GM12878 (cell line): ENCODE data around the gene ITSN1.

Experiments used
- ASH2L ChIP-seq: fragments of 300-600, 200-600 bp; sonication (generic); IDR thresholded peaks from 2 replicates; pipeline ENCODE4 v1.6.1; 2017; ENCODE audit warnings: low read depth, mild to moderate bottlenecking, borderline replicate concordance
- BHLHE40 ChIP-seq, 2 experiments: fragments of 450-650 bp in 1 of 2; IDR thresholded peaks; 2 replicates each; pipeline ENCODE4 v1.6.1; 2011 to 2017; ENCODE audit warnings: low read depth in 2 of 2, borderline replicate concordance in 1 of 2, improper control_type of control experiment in 1 of 2, low read length in 1 of 2, mild to moderate bottlenecking in 1 of 2
- EZH2 ChIP-seq: IDR thresholded peaks from 2 replicates; pipeline ENCODE4 v1.6.1; 2012; ENCODE audit warnings: low read depth, mild to moderate bottlenecking, control low read depth, inconsistent platforms, low read length, borderline replicate concordance; ENCODE audit not compliant: control insufficient read depth
- IKZF1 ChIP-seq: fragments of 450-650 bp; conservative IDR thresholded peaks from 2 replicates; pipeline ENCODE4 v1.6.1; 2017; ENCODE audit warnings: antibody characterized with exemption, mild to moderate bottlenecking
- MEF2A ChIP-seq: IDR thresholded peaks from 2 replicates; pipeline ENCODE4 v1.6.1; 2011; ENCODE audit warnings: low read depth, mild to moderate bottlenecking, low read length, moderate library complexity; ENCODE audit not compliant: insufficient read depth
- RAD21 ChIP-seq: IDR thresholded peaks from 2 replicates; pipeline ENCODE4 v1.6.1; 2011; ENCODE audit warnings: mild to moderate bottlenecking, low read depth, low read length, moderate library complexity; ENCODE audit not compliant: insufficient read depth
- RELA ChIP-seq: fragments of 450-650 bp; IDR thresholded peaks from 2 replicates; pipeline ENCODE4 v1.8.0; 2014; ENCODE audit warnings: borderline replicate concordance; ENCODE audit not compliant: partially characterized antibody
- SUZ12 ChIP-seq: fragments of 200-600 bp; sonication (generic); IDR thresholded peaks from one replicate; pipeline ENCODE4 v1.6.1; 2018; ENCODE audit warnings: antibody characterized with exemption, mild to moderate bottlenecking; ENCODE audit not compliant: unreplicated experiment
- TF ChIP-seq, protein P1 (sequence below): fragments of 450-650 bp; formaldehyde crosslinking; IDR thresholded peaks from 2 replicates; pipeline ENCODE4 v1.4.0; 2020; ENCODE audit warnings: mild to moderate bottlenecking, moderate library complexity
- TF ChIP-seq, protein P2 (sequence below): fragments of 450-650 bp; IDR thresholded peaks from 2 replicates; pipeline ENCODE4 v1.6.1; 2017; ENCODE audit warnings: antibody characterized with exemption, mild to moderate bottlenecking, moderate library complexity

DNA sequence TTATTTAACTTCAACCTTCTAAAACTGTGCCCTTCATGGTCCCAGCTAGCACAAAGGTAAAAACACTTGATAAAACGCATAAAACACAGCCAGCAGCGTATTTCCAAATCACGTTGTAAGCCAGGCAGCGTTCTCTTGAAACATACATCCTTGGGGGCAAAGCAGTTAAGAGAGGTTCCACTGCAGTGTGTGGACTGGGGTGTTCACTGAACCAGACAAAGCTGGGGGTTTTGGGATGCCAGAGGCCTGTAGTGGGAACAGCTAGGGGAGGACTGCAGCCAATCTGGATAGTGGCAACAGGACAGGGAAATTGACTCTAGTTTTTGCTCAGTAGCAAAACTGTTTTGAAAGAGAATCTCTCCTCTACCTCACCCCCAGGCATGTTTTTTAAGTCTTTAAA is 294.8 kb downstream of the ITSN1 start:
- TF ChIP-seq EZH2 (no peak), SUZ12 (no peak), RELA (no peak), BHLHE40 (IDR thresholded peaks at IDR 0.05; ENCODE audit: borderline replicate concordance in 1 of 2, low read depth in 2 of 2, low read length in 1 of 2) (no peak), IKZF1 (no peak), ASH2L (no peak), RAD21 (no peak), MEF2A (no peak)
- TF ChIP-seq, protein P1, sequence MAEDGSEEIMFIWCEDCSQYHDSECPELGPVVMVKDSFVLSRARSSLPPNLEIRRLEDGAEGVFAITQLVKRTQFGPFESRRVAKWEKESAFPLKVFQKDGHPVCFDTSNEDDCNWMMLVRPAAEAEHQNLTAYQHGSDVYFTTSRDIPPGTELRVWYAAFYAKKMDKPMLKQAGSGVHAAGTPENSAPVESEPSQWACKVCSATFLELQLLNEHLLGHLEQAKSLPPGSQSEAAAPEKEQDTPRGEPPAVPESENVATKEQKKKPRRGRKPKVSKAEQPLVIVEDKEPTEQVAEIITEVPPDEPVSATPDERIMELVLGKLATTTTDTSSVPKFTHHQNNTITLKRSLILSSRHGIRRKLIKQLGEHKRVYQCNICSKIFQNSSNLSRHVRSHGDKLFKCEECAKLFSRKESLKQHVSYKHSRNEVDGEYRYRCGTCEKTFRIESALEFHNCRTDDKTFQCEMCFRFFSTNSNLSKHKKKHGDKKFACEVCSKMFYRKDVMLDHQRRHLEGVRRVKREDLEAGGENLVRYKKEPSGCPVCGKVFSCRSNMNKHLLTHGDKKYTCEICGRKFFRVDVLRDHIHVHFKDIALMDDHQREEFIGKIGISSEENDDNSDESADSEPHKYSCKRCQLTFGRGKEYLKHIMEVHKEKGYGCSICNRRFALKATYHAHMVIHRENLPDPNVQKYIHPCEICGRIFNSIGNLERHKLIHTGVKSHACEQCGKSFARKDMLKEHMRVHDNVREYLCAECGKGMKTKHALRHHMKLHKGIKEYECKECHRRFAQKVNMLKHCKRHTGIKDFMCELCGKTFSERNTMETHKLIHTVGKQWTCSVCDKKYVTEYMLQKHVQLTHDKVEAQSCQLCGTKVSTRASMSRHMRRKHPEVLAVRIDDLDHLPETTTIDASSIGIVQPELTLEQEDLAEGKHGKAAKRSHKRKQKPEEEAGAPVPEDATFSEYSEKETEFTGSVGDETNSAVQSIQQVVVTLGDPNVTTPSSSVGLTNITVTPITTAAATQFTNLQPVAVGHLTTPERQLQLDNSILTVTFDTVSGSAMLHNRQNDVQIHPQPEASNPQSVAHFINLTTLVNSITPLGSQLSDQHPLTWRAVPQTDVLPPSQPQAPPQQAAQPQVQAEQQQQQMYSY (CRISPR knock-in tag), result no peak
- TF ChIP-seq, protein P2, sequence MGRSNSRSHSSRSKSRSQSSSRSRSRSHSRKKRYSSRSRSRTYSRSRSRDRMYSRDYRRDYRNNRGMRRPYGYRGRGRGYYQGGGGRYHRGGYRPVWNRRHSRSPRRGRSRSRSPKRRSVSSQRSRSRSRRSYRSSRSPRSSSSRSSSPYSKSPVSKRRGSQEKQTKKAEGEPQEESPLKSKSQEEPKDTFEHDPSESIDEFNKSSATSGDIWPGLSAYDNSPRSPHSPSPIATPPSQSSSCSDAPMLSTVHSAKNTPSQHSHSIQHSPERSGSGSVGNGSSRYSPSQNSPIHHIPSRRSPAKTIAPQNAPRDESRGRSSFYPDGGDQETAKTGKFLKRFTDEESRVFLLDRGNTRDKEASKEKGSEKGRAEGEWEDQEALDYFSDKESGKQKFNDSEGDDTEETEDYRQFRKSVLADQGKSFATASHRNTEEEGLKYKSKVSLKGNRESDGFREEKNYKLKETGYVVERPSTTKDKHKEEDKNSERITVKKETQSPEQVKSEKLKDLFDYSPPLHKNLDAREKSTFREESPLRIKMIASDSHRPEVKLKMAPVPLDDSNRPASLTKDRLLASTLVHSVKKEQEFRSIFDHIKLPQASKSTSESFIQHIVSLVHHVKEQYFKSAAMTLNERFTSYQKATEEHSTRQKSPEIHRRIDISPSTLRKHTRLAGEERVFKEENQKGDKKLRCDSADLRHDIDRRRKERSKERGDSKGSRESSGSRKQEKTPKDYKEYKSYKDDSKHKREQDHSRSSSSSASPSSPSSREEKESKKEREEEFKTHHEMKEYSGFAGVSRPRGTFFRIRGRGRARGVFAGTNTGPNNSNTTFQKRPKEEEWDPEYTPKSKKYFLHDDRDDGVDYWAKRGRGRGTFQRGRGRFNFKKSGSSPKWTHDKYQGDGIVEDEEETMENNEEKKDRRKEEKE, result no peak
